GM19467 (cell line): ENCODE results near the gene MT1M.
A peak's percentile ranks its signal among the peaks of the same experiment; 100 is the strongest.
"Not testable (repeated sequence)": the region's sequence is repeated elsewhere in the genome, so short reads cannot be mapped to it uniquely, and the experiment has no call there.

Experiments
- ATAC-seq: cut with Tn5 transposase; IDR thresholded peaks from one replicate; pipeline ENCODE4 v1.9.1; 2021; ENCODE audit warnings: mild to moderate bottlenecking, moderate library complexity; ENCODE audit not compliant: unreplicated experiment

The MT1M gene

DNA sequence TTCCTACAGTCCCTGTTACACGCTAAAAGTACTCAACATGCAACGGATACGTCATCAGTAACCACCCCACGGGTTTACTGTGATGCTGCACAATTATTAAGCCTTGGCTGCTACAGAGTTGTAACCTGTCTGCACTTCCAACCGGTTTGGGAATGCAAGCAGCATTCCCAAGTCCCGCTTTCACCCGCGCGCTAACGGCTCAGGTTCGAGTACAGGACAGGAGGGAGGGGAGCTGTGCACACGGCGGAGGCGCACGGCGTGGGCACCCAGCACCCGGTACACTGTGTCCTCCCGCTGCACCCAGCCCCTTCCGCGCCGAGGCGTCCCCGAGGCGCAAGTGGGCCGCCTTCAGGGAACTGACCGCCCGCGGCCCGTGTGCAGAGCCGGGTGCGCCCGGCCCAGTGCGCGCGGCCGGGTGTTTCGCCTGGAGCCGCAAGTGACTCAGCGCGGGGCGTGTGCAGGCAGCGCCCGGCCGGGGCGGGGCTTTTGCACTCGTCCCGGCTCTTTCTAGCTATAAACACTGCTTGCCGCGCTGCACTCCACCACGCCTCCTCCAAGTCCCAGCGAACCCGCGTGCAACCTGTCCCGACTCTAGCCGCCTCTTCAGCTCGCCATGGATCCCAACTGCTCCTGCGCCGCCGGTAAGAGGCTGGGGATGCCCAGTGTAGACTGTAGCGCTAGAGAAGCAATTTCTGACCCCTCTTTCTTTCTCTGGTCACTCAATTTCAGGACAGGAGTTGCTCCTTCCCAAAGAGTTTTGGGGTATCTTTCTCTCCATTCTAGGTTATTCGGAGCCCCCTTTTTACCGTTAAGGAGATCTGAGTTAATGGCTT, 24.2 kb upstream of the MT1M start, which contains the start of gene MT2A:
Gene MT2A, plus strand, starts transcription at position 542 of the 833 bp plus-strand sequence. Its CDS starts 72 bp downstream, at position 614.
- peak; percentile 80 for ATAC-seq

DNA sequence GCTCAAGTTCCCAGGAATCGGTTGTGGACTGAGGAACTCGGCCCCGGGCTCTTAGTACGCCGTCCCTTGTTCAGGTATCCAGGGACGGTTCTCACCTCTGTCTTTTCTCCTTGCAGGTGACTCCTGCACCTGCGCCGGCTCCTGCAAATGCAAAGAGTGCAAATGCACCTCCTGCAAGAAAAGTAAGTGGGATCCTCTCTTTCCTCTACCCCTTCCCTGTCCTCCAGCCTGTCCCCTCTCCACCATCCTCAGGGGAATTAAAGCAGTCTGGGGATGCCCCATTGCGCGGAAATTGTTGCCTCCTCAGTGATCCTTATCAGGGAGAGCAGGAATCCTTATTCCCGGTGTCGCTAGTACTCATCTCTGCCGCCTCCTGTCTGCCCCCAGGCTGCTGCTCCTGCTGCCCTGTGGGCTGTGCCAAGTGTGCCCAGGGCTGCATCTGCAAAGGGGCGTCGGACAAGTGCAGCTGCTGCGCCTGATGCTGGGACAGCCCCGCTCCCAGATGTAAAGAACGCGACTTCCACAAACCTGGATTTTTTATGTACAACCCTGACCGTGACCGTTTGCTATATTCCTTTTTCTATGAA, 23.5 kb upstream of the MT1M start:
- ATAC-seq = no peak

DNA sequence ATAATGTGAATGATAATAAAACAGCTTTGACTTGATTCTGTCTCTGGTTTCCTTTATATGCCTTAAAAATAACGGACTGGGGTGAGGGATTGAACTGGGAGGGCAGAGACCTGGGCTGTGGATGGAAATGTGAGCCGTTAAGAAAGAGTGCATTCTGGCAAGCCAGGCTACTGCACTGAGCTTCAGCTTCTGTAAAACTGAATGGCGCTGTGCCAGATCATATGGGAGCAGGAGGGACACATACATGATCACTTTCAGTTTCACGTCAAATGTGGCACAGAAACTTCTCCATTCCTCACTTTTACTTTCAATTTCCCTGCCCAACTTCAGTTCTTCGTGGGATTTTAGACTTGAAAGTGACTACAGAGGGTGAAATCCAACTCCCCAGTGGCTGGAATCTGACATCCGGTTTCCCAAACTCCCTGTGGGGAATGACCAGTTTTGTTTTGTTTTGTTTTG, 23.0 kb upstream of the MT1M start:
- ATAC-seq = no peak

DNA sequence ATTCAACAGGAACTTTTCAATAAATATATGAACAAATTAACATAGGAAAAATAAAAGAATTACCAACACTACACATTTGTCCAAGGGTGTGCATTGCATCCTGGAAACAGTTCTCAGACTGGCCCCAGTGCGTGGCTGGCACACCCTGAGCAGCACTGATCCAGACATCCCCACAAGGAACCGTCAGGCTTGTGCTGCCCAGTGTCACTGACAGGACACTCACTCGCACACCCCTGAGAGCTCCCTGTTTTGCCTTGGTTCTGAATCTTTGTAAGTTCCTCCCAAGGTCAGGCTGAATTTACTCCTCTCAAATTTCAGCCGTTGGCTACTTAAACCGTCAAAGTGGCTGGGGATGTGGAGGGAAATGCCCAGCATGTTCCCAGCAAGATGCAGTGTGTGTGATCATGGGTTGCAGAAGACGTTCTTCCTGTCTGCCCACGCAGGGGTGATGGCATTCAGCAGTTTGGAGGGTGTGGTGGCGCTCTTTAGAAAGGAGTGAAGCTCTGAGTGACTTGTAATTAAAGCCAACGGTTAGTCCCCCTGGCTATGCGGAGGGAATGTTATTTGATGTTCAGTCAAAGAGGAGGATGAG, 22.3 kb upstream of the MT1M start:
- ATAC-seq = no peak

DNA sequence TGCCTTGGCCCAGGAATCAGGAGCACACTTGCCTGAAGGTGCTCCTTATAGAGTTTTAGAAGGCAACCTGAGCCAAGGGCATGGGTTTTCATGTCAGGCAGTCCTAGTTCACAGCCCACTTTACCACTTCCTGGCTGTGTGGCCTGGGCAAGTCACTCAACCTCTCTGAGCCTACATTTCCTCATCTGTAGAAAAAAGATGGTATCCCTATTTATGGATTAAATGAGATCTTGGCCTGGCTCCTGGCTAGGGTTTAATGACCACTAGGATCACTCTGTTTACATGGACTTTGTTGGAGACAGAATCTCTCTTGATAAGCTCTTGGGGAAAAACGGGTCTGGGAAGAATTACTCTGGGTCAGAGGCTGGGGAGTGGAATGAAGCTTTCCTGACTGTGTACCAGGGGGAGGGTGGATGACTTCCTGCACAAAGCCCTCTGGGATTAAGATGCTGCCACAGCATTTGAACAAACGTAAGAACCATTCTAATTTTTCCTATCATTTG, 21.8 kb upstream of the MT1M start:
- no peak for ATAC-seq

DNA sequence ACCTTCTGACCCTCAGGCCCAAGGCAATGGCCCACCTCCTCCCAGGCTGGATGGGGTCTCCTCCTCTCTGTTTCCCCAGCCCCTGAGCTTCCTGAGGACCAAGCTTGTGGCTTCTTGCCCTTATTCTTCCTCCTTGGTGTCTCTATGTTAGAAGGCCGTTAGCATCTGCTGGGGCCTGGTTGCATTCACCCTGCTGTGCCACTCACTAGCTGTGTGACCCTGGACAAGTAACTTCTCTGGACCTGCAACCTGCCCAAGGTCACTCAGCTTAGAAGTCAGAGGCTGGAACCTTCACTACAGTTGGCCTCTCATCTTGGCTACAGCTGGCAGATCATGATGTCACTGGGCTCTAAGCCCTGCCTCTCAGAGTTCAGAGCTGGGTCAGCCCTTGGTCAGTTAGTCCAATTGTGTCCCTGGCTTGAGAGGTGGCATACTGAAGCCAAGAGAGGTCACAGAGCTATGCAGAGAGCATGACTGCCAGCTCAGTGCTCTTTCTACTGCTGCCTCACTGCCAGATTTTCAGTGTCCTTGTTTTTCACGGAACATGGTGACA, 21.1 kb upstream of the MT1M start:
- no peak for ATAC-seq

DNA sequence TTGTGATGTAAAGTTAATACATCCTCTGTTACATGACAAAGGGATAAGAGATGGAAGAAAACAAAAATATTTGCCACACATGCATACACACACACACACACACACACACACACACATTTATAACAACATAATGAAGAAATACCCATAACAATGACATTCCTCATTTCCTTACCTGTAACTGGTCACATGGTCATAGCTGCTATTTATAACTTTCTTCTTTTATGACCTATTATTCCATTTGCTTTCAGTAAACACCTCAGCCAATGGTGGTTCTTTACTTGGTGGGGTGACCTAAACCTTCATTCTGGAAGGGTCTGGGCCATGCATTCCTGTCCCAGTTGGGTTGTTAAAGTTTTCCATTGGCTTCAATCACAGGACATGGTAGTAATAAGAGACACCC, 18.8 kb upstream of the MT1M start:
- no peak for ATAC-seq

DNA sequence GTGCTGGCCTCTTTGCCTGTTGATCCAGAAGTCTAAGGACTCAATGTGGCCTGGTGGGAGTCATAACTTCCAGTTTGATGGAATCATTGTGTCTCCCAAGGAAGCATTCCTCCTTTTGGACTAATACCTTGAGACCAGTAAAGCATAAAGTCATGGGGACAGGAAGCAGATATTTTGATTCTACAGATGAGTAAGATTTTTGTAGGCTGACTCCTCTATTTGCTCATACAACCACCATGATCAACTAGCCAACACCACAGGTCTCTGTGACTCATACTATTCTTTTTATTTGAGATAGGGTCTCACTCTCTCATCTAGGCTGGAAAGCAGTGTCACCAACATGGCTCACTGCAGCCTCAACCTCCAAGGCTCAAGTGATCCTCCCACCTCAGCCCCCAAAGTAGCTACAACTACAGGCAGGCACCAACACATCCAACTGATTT, 17.9 kb upstream of the MT1M start:
- no peak for ATAC-seq

DNA sequence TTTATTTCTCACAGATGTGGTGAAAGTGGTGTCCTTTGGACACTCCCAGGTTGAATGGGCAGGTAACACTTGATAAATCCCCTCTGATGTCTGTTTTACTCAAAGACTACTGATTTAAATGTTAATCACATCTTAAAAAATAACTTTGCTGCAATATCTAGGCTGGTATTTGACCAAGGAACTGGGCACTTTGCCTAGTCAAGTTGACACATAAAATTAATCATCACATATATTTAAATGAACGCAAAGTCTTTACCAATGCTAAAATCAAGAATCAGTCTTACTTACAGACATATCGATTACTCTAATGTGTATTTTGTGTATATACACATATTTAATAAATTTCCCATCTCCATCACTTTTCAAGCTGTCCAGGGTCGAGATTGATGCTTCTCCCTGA, 17.1 kb upstream of the MT1M start:
- no peak for ATAC-seq

DNA sequence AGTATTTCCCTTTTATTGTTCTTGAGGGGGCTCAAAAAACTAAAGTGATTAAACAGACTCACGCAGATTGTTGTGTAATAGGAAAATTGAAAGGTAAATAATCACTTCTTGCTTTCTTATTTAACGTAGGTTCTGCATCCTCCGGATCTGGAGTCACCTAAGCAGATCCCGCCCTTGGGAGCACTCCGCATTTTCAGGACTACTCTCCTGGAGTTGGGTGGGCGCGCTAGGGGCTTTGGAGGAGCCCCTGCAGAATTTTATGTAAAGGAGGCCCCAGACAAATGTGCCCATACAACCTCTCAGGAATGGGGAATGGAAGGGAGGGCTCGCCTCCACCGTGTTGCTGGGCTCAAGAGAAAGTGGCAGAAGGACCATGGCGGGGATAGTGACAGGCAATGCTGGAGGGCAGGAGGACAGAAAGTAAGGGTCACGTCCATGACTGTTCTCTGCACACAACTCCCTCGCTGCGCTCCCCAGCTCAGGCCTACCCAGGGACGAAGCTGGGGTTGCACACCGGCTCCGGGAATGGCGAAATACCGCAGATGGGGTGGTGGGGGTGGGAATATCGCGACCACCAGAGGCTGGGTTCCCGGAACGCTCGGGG, 15.7 kb upstream of the MT1M start:
- no peak for ATAC-seq

DNA sequence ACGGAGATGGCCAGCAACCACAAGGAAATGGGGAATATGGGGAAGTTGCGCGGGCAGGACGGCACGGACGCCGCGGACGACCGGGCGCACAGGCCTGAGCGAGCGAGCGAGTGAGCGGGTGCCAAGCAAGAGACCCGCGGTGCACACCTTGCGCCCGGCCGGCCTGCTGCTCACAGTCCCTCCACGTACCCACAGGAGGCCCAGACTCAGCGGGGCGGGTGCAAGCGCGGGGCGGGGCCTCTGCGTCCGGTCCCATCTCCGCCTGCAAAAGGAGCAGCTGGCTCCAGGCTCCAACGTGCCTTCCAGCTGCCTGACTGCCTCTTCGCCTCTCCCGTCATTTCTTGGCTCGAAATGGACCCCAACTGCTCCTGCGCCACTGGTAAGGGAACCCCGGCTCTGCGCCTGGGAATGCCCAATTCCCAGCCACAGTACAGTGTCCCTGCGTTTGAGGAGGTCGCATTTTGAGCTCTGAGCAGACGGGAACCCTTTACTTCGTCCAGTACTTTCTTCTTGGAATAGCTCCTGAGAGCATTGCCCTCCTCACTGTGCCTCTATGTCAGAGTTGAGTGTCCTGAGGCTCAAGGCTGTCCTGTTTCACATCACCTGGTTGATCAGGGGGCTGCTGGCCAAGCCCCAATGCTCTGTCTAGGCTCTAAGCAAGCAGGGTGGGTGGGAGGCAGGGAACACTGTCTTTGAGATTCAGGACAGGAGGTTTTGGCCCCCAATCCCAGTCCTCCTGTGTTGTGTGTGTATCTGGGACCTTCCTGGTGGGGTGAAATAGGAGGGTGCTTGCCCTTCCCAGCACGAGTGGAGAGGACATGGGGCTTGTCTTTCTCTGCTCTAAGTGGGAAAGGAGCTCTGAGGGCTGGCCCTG, 15.0 kb upstream of the MT1M start:
- no peak for ATAC-seq

DNA sequence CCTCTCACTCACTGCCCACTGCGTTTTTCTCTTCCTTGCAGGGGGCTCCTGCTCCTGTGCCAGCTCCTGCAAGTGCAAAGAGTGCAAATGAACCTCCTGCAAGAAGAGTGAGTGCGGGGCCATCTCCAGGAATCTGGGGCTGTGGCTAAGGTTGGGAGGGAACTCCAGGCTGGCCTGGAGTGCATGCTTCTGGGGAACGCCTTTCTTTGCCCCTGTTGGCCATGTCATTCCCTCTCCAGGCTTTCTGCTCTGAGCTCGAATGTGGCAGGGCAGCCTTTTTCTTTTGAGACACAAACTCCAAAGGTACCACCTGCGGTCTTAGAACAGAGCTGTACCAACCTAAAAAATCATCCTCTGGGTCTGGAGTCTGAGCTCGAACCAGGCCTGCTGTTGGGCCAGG, 14.3 kb upstream of the MT1M start:
- ATAC-seq = no peak

DNA sequence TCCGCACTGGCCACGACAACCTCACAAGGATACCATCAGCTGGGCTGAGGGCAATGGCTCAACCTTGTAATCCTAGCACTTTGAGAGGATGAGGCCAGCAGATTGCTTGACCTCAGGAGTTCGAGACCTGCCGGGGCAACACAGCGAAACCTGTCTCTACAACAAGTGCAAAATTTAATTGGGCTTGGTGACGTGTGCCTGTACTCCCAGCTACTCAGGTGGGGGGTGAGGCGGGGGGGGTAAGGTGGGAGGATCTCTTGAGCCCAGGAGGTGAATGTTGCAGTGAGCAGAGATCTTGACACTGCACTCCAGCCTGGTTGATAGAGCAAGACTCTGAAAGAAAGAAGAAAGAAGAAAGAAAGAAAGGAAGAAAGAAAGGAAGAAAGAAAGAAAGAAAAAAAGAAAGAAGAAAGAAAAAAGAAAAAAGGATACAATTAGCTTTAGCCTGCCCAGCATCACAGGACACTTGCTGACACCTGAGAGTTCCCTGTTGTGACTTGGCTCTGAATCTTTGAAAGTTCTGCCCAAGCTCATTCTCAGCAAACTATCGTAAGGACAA, 12.0 kb upstream of the MT1M start:
- ATAC-seq = no peak

DNA sequence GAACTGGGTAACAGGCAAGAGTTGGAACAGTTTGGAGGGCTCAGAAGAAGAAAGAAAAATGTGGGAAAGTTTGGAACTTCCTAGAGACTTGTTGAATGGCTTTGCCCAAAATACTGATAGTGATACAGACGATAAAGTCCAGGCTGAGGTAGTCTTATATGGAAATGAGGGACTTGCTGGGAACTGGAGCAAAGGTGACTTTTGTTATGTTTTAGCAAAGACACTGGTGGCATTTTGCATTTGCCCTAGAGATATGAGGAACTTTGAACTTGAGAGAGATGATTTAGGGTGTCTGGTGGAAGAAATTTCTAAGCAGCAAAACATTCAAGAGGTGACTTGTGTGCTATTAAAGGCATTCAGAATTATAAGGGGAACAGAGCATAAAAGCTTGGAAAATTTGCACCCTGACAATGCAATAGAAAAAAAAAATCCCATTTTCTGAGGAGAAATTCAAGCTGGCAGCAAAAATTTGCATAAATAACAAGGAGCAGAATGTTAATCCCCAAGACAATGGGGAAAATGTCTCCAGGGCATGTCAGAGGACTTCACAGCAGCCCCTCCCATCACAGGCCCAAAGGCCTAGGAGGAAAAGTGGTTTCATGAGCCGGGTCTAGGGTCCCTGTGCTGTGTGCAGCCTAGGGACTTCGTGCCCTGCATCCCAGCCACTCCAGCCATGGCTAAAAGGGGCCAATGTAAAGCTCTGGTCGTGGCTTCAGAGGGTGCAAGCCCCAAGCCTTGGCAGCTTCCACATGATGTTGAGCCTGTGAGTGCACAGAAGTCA, 10.6 kb upstream of the MT1M start:
- not testable (repeated sequence) for ATAC-seq

DNA sequence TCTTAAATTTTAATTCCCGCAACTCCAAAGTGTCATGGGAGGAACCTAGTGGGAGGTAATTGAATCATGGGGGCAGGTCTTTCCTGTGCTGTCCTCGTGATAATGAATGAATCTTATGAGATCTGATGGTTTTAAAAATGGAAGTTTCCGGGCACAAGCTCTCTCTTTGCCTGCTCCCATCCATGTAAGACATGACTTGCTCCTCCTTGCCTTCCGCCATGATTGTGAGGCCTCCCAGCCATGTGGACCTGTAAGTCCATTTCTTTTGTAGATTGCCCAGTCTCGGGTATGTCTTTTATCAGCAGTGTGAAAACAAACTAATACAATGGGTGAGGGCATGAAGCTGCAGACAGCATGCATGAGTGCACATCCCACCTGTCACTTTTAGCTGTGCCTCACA, 9.3 kb upstream of the MT1M start:
- ATAC-seq = not testable (repeated sequence)

DNA sequence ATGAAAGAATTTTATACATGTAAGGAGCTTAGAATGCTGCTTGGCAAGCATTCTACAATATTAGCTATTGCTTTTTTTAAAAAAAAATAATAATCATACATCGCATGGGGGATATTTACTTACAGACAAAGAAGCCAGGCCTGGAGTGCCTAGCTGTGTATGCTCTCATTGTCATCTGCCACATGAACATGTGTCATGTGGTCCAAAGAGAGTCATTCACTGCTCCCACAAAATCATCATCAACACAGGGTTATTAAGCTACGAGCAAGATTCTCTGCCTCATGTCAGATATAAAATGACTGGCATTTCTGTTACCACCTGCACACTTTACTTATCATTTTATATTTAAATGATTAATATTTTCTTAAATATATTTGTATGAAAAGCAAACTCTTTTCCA, 8.8 kb upstream of the MT1M start:
- no peak for ATAC-seq

DNA sequence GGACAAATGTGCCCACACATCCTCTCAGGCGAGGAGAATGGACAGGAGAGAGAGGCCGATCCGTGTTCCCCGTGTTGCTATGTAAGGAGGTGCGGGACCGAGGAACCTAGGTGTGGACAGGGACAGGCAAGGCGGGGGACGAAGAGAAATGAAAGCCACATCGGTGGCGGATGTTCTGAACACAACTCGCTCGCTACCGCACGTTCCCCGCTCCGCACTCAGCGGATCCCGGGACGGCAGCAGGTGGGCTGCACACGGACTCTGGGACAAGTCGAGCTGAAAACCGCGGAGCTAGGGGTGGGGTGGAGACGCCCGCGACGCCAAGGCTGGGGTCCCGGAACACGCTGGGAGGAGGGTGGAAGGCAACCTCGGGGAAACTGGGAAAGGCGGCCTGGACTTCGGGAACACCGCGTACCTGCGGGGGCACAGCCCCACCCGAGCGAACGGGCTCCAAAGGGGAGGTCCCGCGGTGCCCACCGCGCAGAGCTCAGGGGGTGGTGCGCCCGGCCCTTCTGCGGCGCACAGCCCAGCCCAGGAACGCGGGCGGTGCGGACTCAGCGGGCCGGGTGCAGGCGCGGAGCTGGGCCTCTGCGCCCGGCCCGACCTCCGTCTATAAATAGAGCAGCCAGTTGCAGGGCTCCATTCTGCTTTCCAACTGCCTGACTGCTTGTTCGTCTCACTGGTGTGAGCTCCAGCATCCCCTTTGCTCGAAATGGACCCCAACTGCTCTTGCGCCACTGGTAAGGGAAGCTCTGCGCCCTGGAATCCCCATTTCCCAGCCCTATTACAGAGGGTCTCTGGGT, 7.1 kb upstream of the MT1M start, which contains the start of gene MT1E:
Gene MT1E, plus strand, starts transcription at position 642 of the 803 bp plus-strand sequence. Its CDS starts 71 bp downstream, at position 713.
- no peak for ATAC-seq
